Measurements from ENCODE around the gene MYMX.
A peak's percentile ranks its signal among the peaks of the same experiment; 100 is the strongest.

The MYMX gene

DNA sequence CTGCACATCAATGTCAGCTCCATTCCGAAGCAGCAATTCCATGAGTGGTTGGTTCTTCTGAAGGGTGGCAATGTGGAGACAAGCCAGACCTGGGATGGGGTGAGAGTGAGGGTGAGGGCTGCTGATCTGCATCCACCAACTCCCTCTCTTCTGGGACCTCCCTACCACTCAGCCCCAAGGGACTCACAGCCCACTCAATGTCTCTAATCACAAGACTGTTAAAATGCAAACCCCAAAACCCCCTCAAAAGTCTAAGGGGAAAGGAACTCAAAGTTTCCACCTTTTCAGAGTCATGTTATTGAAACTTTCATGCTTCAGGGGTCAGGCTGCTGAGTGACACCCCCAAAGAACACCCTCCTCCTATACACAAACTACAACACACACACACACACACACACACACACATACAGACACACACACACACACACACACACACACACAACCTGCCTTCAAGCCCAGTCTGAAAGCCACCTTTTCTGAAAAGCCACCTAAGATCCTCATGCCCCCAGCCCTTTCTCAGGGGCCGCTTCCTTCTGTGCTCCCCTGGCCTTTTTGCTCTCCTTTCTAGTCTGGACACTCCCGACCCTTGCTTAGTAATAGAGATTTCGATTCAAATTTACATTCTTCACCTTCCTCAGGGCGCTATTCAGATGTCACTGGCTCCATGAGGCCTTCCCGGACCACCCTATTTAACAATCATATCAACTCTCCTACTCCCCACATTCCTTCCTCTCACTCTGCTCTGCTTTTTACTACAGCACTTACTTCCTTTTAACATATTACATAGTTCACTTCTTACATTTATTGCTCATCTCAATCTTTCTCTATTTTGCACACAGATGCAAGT, 43.9 kb downstream of the MYMX start:
- Histone ChIP-seq H3K36me3 (ENCODE audit: control insufficient read depth, insufficient read depth, low read length) (peaks cover 28% of the 10 kb centered on the region), H3K4me3 (ENCODE audit: extremely low read depth, insufficient read depth, low read length, poor library complexity, severe bottlenecking) (no peak overlapping the region), H3K4me1 (ENCODE audit: control insufficient read depth, insufficient read depth, low read length, poor library complexity, severe bottlenecking) (peaks cover 31% of the 10 kb centered on the region), H3K27ac (ENCODE audit: low read depth, low read length, severe bottlenecking) (no peak overlapping the region), H3K9me3 (ENCODE audit: control insufficient read depth, low read length) (no peaks in the 10 kb centered on the region)
- 97 to 98% methylated on average over 4 to 5 of the region's 6 CpGs for WGBS, 2 experiments (ENCODE audit: insufficient coverage in 2 of 2)

DNA sequence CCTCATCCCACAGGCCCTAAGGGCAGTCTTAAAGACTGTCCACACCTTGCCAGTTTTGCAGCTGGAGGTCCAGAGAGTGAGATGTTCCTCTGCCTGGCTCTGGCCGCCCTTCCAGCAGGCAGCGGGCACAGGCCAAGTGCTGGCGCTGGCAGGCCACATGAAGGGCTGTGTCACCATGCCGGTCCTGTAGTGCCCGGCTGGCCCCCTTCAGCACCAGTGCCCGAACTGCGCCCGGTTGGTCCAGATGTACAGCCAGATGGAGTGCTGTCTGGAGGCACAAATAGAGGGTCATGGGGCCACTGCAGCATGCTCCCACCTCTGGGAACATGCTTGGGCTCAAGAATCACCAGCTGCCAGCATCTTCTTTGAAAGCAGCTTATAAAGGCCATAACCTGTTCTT, 44.9 kb downstream of the MYMX start:
- WGBS, 2 experiments (ENCODE audit: insufficient coverage in 2 of 2) = 92 to 98% methylated on average over 8 of the region's 8 CpGs
- H3K4me1 ChIP-seq (ENCODE audit: control insufficient read depth, insufficient read depth, low read length, poor library complexity, severe bottlenecking) = peaks cover 24% of the 10 kb centered on the region

DNA sequence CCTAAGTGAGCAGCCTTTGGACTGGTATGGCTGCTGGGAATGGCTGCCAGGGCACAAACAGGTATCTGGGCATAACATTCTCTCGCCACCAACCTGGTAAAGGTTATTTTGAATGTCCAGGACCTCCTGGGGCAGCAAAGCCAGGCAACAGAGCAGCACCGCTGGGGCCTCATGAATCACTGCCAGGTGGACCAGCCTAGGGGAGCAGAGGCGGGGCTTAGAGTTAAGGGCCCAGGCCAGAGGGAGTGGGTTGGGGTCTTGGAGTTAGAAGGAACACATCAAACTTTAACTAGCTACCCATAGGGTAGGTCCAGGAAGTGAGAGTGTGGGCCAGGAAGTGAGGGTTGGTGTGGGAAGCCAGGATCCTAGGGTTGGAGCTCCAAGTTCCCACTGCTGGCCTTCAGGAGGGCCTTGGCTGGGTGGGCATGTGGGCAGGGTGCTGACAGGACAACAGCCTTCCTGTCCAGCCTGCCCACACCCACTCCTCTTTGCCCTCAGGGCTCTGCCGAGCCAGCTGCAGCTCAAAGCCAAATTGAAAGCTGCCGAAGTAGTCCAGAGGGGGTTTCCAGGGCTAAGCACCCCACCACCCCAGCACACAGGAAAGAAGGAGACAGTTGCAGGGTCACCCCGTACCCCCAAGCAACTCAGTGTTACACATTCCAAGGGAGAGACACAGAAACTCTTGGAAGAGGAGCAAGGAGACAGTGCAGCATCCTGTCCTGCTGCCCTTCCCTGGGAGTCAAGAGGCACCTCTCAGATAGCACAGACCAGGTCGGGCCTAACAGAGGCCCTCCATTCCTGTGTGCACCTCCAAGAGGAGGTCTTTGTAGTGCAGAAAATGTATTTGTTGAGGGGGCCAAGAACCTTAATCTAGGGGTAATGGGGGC, 46.0 kb downstream of the MYMX start:
- WGBS, 2 experiments (ENCODE audit: insufficient coverage in 2 of 2) = 77% methylated on average over 4 to 6 of the region's 7 CpGs
- Histone ChIP-seq H3K27ac (ENCODE audit: low read depth, low read length, severe bottlenecking) (no peak overlapping the region), H3K4me3 (ENCODE audit: extremely low read depth, insufficient read depth, low read length, poor library complexity, severe bottlenecking) (peak overlapping the region; percentile 74), H3K36me3 (ENCODE audit: control insufficient read depth, insufficient read depth, low read length) (peaks cover 23% of the 10 kb centered on the region), H3K9me3 (ENCODE audit: control insufficient read depth, low read length) (no peaks in the 10 kb centered on the region), H3K4me1 (ENCODE audit: control insufficient read depth, insufficient read depth, low read length, poor library complexity, severe bottlenecking) (peaks cover 24% of the 10 kb centered on the region)

More for the DNA sequence above, 44.9 kb downstream of the MYMX start:
- Histone ChIP-seq H3K27ac (ENCODE audit: low read depth, low read length, severe bottlenecking) (no peak overlapping the region), H3K36me3 (ENCODE audit: control insufficient read depth, insufficient read depth, low read length) (peaks cover 23% of the 10 kb centered on the region), H3K4me3 (ENCODE audit: extremely low read depth, insufficient read depth, low read length, poor library complexity, severe bottlenecking) (no peak overlapping the region), H3K9me3 (ENCODE audit: control insufficient read depth, low read length) (no peaks in the 10 kb centered on the region)

DNA sequence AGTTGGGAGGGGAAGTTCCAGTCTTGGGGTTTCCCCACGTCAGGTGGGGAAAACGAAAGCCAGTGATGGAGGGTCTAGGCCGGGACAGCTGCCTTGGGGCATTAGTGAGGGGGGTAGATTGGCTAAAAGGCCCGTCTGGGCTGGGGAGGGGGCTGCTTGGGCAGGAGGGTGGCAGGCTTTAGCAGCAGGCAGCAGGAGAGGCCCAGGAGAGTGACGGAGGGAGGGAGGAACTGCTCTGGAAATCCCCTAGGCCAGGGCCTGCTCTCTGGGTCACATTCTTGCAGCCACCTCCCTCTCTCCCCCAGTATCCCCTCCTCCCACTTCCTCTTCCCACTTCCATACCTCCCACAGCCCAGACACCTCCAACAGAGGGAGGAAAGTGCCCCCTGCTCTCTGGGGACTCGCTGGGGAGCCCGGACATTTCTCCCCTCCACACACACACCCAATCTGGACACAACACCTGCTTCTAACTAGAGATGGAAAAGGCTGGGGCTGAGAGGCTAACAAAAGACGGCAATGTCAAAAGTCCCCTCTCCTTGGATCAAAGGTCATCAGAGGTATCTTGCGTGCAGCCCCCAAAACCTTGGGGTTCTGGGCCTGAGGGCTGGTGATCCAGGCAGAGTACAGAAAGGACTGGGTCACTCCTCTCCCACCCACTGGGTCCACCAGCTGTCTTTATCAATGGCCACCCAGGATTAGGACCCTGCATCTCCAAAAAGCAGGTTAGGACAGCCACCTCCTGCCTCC, 46.8 kb downstream of the MYMX start:
- peaks cover 23% of the 10 kb centered on the region for H3K36me3 ChIP-seq (ENCODE audit: control insufficient read depth, insufficient read depth, low read length)
- 59 to 71% methylated on average over 3 to 6 of the region's 9 CpGs for WGBS, 2 experiments (ENCODE audit: insufficient coverage in 2 of 2)
- peak overlapping the region; percentile 74 for H3K4me3 ChIP-seq (ENCODE audit: extremely low read depth, insufficient read depth, low read length, poor library complexity, severe bottlenecking)
- H3K9me3 ChIP-seq (ENCODE audit: control insufficient read depth, low read length) = no peaks in the 10 kb centered on the region
- no peak overlapping the region for H3K27ac ChIP-seq (ENCODE audit: low read depth, low read length, severe bottlenecking)
- H3K4me1 ChIP-seq (ENCODE audit: control insufficient read depth, insufficient read depth, low read length, poor library complexity, severe bottlenecking) = peaks cover 28% of the 10 kb centered on the region

DNA sequence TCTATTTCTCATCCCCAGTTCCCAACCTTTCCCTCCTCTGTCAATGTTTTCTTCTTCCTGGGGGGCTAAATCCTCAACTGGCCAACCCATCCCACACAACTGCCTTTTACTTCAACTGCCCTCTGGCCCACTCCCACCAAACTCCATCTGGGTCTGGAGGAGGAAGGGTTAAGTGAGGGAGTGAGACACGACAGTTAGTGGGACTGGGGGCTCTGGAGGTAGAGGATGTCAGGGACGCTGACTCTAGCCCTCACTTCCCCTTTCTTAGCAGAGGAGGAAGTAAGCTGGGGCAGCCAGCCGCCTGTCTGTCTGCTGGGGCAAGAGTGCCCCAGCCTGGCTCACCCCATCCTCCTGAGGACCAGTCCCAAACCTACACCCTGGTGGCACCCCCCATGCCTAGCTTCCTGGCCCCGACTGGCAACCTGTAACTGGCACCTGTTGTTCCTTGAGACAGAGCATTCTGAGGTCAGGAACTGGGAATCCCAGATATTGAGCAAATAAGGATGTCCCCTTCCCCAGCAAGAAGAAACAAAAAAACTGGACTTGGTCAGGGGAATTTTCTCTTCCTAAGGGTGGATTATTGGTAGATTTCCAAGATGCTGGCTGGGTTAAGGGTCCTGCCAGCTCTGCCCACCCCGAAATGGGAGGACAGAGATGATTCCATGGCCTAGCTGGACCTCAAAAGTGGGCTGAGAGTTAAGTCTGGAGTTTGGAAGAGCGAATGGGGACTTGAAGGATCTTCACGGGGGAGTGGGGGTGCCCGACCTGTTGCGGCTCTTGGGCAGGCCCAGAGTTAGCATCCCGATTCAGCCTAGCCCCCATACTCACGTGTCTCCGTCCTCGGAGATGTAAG, 47.7 kb downstream of the MYMX start:
- Histone ChIP-seq H3K4me3 (ENCODE audit: extremely low read depth, insufficient read depth, low read length, poor library complexity, severe bottlenecking) (peak overlapping the region; percentile 74), H3K4me1 (ENCODE audit: control insufficient read depth, insufficient read depth, low read length, poor library complexity, severe bottlenecking) (peaks cover 30% of the 10 kb centered on the region), H3K36me3 (ENCODE audit: control insufficient read depth, insufficient read depth, low read length) (peaks cover 23% of the 10 kb centered on the region), H3K9me3 (ENCODE audit: control insufficient read depth, low read length) (no peaks in the 10 kb centered on the region), H3K27ac (ENCODE audit: low read depth, low read length, severe bottlenecking) (no peak overlapping the region)
- 9 to 10% methylated on average over 8 to 11 of the region's 13 CpGs for WGBS, 2 experiments (ENCODE audit: insufficient coverage in 2 of 2)

DNA sequence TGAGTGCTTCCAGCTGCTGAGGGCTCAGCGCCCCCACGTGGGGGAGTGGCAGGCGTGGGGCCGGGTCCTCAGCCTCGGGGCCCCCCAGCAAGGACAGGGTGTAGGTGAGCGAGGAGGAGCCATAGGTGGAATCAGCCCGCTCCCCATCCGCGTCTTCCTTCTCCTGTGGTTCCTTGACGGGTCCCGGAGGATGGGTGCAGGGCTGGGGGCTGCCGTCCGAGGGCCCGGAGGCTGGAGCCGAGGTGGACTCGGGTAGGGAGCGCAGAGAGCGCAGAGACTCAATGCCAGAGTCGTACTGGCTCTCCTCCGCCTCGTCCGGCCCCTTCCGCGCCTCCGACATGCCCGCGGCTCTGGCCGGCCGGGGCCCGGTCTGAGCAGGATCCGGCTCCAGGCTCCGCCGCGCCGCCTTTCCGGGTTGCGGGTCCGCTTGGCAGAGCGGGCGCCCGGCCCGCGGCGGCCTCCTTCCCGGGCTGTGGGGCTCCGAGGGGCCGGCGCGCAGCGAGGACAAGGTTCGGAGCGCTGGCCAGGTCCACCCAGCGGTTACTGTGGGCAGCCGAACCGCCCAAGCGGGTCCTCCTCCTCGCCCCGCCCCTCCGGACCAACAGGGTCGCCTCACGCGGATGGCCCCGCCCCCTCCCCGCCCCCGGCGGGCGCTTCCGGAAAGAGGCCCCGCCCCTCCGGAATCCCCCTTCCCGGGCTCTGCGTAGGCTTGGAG, 48.4 kb downstream of the MYMX start, which contains the start of gene NFKBIE:
TSS of gene NFKBIE (minus strand) at position 545 of the 715 bp plus-strand sequence. CDS start at position 340, 205 bp downstream.
- H3K4me3 ChIP-seq (ENCODE audit: extremely low read depth, insufficient read depth, low read length, poor library complexity, severe bottlenecking) = peak within 1 kb of the TSS; percentile 74
- peaks cover 17% of the 10 kb centered on the region for H3K36me3 ChIP-seq (ENCODE audit: control insufficient read depth, insufficient read depth, low read length)
- H3K9me3 ChIP-seq (ENCODE audit: control insufficient read depth, low read length) = no peaks in the 10 kb centered on the region
- peaks cover 30% of the 10 kb centered on the region for H3K4me1 ChIP-seq (ENCODE audit: control insufficient read depth, insufficient read depth, low read length, poor library complexity, severe bottlenecking)
- peak within 1 kb of the TSS; percentile 57 for H3K27ac ChIP-seq (ENCODE audit: low read depth, low read length, severe bottlenecking)
- 0 to 1% methylated on average over 55 to 61 of the region's 72 CpGs for WGBS, 2 experiments (ENCODE audit: insufficient coverage in 2 of 2)

DNA sequence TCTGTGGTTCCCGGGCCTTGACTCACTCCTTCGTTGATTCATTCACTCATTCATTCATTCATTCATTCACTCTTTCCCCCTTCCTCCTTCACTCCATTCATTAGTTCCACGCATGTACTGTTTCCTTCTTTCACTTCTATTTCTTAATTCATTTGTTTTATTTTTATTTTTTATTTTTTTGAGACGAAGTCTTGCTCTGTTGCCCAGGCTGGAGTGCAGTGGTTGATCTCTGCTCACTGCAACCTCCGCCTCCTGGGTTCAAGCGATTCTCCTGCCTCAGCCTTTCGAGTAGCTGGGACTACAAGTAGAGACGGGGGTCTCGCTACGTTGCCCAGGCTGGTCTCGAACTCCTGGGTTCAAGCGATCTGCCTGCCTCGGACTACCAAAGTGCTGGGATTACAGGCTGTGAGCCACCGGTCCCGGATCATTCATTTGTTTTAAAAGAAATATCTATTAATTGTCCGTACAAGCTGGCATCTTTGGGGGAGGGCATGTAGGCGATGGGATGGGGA, 49.1 kb downstream of the MYMX start:
- Histone ChIP-seq H3K9me3 (ENCODE audit: control insufficient read depth, low read length) (no peaks in the 10 kb centered on the region), H3K27ac (ENCODE audit: low read depth, low read length, severe bottlenecking) (no peak overlapping the region), H3K4me3 (ENCODE audit: extremely low read depth, insufficient read depth, low read length, poor library complexity, severe bottlenecking) (peak overlapping the region; percentile 74), H3K4me1 (ENCODE audit: control insufficient read depth, insufficient read depth, low read length, poor library complexity, severe bottlenecking) (peaks cover 30% of the 10 kb centered on the region), H3K36me3 (ENCODE audit: control insufficient read depth, insufficient read depth, low read length) (peaks cover 13% of the 10 kb centered on the region)
- WGBS, 2 experiments (ENCODE audit: insufficient coverage in 2 of 2) = 77 to 78% methylated on average over 15 to 17 of the region's 17 CpGs

DNA sequence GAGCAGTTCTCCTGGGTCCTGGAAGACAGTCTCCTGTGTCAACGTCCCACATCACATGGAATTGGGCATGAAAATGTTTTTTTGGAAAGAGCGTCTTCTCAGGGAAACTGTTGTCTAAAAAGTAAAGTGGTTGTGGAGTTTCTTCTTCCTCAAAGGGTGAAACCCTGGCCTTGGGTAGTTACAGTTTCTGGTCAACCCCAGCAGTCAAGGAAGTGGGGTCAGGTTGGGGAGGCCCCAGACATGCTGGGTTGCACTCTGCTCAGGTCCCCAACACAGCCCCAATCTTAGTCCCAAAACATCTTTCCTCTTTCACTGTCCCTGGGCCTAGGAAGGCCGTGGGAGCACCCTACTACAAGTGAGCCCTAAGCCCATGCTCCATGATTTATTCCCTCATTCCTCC, 49.6 kb downstream of the MYMX start:
- peaks cover 10% of the 10 kb centered on the region for H3K36me3 ChIP-seq (ENCODE audit: control insufficient read depth, insufficient read depth, low read length)
- 94 to 100% methylated on average over 3 of the region's 3 CpGs for WGBS, 2 experiments (ENCODE audit: insufficient coverage in 2 of 2)
- H3K4me3 ChIP-seq (ENCODE audit: extremely low read depth, insufficient read depth, low read length, poor library complexity, severe bottlenecking) = no peak overlapping the region
- no peak overlapping the region for H3K27ac ChIP-seq (ENCODE audit: low read depth, low read length, severe bottlenecking)
- H3K4me1 ChIP-seq (ENCODE audit: control insufficient read depth, insufficient read depth, low read length, poor library complexity, severe bottlenecking) = peaks cover 30% of the 10 kb centered on the region
- H3K9me3 ChIP-seq (ENCODE audit: control insufficient read depth, low read length) = no peaks in the 10 kb centered on the region

DNA sequence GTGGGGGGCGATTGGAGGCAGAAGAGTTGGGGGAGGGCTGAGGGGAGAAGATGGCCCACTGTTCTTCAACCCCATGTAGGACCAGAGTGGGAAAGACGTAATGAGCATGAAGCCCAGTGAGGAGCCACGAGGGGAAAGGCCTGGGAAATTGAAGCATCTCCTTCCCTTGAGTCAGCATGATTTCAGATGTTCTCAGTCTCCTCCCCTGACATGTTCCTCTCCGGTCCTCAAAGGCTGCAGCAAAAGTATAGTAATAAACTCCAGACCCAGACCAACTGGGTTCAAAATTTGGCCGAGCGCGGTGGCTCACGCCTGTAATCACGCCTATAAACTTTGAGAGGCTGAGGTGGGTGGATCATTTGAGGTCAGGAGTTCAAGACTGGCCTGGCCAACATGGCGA, 50.5 kb downstream of the MYMX start:
- Histone ChIP-seq H3K4me1 (ENCODE audit: control insufficient read depth, insufficient read depth, low read length, poor library complexity, severe bottlenecking) (peaks cover 29% of the 10 kb centered on the region), H3K9me3 (ENCODE audit: control insufficient read depth, low read length) (no peaks in the 10 kb centered on the region), H3K27ac (ENCODE audit: low read depth, low read length, severe bottlenecking) (no peak overlapping the region), H3K36me3 (ENCODE audit: control insufficient read depth, insufficient read depth, low read length) (peaks cover 3% of the 10 kb centered on the region), H3K4me3 (ENCODE audit: extremely low read depth, insufficient read depth, low read length, poor library complexity, severe bottlenecking) (no peak overlapping the region)
- WGBS, 2 experiments (ENCODE audit: insufficient coverage in 2 of 2) = 75 to 87% methylated on average over 7 to 9 of the region's 10 CpGs

Data from mesodermal cell (in vitro differentiated cells).